HepG2 (cell line): Measurements from ENCODE around the gene TLK2.

Experiments
- BRCA1 ChIP-seq: sonication (generic); formaldehyde crosslinking; IDR thresholded peaks from 2 replicates; pipeline ENCODE4 v1.4.0; 2020; ENCODE audit warnings: missing genetic modification reagents
- RNF2 ChIP-seq: fragments of 450-650 bp; conservative IDR thresholded peaks from 2 replicates; pipeline ENCODE4 v1.6.1; 2016; ENCODE audit warnings: low read depth
- ZNF317 ChIP-seq: sonication (generic); formaldehyde crosslinking; IDR thresholded peaks from 2 replicates; pipeline ENCODE4 v1.5.0; 2020; ENCODE audit warnings: mild to moderate bottlenecking, missing genetic modification reagents
- TF ChIP-seq, protein P1 (sequence below): sonication (generic); formaldehyde crosslinking; IDR thresholded peaks from 2 replicates; pipeline ENCODE4 v1.5.0; 2020; ENCODE audit warnings: mild to moderate bottlenecking, missing genetic modification reagents, moderate library complexity

DNA sequence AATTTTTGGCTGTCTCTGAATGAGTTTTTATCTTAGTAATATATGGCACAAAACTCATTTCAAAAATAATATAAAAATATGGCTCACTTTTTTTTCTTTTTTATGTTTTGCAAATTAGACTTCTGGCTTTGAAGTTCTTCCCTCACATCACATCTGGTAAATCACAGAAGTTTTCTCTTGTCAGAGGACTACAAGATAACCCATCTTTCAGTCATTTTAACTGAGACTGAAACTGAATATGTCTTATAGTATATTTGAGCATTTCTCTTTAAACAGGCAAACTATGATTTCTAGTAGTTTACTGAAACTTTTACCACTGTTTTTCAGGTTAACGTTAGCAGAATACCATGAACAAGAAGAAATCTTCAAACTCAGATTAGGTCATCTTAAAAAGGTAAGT, 97.8 kb downstream of the TLK2 start:
- TF ChIP-seq ZNF317 (no peak), RNF2 (no peak), BRCA1 (CRISPR knock-in tag) (no peak)
- TF ChIP-seq, protein P1, sequence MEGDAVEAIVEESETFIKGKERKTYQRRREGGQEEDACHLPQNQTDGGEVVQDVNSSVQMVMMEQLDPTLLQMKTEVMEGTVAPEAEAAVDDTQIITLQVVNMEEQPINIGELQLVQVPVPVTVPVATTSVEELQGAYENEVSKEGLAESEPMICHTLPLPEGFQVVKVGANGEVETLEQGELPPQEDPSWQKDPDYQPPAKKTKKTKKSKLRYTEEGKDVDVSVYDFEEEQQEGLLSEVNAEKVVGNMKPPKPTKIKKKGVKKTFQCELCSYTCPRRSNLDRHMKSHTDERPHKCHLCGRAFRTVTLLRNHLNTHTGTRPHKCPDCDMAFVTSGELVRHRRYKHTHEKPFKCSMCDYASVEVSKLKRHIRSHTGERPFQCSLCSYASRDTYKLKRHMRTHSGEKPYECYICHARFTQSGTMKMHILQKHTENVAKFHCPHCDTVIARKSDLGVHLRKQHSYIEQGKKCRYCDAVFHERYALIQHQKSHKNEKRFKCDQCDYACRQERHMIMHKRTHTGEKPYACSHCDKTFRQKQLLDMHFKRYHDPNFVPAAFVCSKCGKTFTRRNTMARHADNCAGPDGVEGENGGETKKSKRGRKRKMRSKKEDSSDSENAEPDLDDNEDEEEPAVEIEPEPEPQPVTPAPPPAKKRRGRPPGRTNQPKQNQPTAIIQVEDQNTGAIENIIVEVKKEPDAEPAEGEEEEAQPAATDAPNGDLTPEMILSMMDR (CRISPR knock-in tag): no peak
